ENCODE data around the gene ADAMTS13. TPM values are rescaled to one million over a fixed set of nuclear protein-coding genes. Genes with fewer than 3 reads are reported as not detected.

ADAMTS13 gene
- polyA plus RNA-seq, 1 donor from 2014 or later: 13.5 TPM

DNA sequence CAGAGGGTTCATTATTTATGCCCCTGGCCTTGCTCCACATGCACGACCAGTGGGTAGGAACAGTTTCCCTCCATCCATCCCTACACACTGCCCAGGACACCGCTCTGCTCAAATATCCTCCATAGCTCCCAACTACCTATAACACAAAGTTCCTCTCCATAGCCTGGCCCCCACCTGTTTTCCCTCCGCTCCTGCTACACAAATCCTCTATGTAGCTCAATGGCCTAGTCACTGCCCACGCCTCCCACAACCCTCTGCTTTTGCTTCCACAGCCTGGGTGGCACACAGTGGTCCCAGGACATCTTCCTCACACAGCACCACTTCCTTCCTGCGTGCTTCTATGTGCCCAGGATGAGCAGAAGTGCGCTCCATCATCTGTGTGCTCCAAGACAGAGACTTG is 24.8 kb upstream of the ADAMTS13 start:
- Histone ChIP-seq H3F3A (ENCODE audit: insufficient read depth, low read length, poor library complexity, severe bottlenecking) (no peaks in the 10 kb centered on the region), H4K20me1 (ENCODE audit: insufficient read depth) (no peaks in the 10 kb centered on the region), H3K4me2 (ENCODE audit: low read length) (no peak overlapping the region), H2AFZ (ENCODE audit: low read depth, low read length) (no peak overlapping the region), H3K36me3 (ENCODE audit: insufficient read depth, low read length) (no peaks in the 10 kb centered on the region), H3K9ac (ENCODE audit: low read length) (no peak overlapping the region), H3K9me2 (ENCODE audit: insufficient read depth, low read length) (no peaks in the 10 kb centered on the region), H3K9me3 (ENCODE audit: low read length) (no peaks in the 10 kb centered on the region), H3K27me3 (ENCODE audit: insufficient read depth, low read depth, low read length) (no peaks in the 10 kb centered on the region), H3K27ac (ENCODE audit: low read length) (no peak overlapping the region), H3K4me3 (ENCODE audit: low read length) (no peak overlapping the region), H3K79me2 (replicated peaks; ENCODE audit: insufficient read depth, low read length) (no peaks in the 10 kb centered on the region)
- TF ChIP-seq EZH2 (IDR thresholded peaks at IDR 0.05; ENCODE audit: borderline replicate concordance, insufficient read depth, low read length, poor library complexity, severe bottlenecking) (no peak), RAD21 (conservative IDR thresholded peaks at IDR 0.05) (no peak), TAF1 (IDR thresholded peaks at IDR 0.05; ENCODE audit: low read depth) (no peak), POLR2AphosphoS5 (IDR thresholded peaks at IDR 0.05) (no peak), EP300 (conservative IDR thresholded peaks at IDR 0.05; ENCODE audit: poor library complexity, severe bottlenecking) (no peak), MXI1 (conservative IDR thresholded peaks at IDR 0.05; ENCODE audit: poor library complexity, severe bottlenecking) (no peak), SMC3 (conservative IDR thresholded peaks at IDR 0.05; ENCODE audit: poor library complexity) (no peak)
- TF ChIP-seq, protein P1, sequence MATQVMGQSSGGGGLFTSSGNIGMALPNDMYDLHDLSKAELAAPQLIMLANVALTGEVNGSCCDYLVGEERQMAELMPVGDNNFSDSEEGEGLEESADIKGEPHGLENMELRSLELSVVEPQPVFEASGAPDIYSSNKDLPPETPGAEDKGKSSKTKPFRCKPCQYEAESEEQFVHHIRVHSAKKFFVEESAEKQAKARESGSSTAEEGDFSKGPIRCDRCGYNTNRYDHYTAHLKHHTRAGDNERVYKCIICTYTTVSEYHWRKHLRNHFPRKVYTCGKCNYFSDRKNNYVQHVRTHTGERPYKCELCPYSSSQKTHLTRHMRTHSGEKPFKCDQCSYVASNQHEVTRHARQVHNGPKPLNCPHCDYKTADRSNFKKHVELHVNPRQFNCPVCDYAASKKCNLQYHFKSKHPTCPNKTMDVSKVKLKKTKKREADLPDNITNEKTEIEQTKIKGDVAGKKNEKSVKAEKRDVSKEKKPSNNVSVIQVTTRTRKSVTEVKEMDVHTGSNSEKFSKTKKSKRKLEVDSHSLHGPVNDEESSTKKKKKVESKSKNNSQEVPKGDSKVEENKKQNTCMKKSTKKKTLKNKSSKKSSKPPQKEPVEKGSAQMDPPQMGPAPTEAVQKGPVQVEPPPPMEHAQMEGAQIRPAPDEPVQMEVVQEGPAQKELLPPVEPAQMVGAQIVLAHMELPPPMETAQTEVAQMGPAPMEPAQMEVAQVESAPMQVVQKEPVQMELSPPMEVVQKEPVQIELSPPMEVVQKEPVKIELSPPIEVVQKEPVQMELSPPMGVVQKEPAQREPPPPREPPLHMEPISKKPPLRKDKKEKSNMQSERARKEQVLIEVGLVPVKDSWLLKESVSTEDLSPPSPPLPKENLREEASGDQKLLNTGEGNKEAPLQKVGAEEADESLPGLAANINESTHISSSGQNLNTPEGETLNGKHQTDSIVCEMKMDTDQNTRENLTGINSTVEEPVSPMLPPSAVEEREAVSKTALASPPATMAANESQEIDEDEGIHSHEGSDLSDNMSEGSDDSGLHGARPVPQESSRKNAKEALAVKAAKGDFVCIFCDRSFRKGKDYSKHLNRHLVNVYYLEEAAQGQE (IDR thresholded peaks at IDR 0.05; ENCODE audit: borderline replicate concordance): no peak
- TF ChIP-seq, protein P2, sequence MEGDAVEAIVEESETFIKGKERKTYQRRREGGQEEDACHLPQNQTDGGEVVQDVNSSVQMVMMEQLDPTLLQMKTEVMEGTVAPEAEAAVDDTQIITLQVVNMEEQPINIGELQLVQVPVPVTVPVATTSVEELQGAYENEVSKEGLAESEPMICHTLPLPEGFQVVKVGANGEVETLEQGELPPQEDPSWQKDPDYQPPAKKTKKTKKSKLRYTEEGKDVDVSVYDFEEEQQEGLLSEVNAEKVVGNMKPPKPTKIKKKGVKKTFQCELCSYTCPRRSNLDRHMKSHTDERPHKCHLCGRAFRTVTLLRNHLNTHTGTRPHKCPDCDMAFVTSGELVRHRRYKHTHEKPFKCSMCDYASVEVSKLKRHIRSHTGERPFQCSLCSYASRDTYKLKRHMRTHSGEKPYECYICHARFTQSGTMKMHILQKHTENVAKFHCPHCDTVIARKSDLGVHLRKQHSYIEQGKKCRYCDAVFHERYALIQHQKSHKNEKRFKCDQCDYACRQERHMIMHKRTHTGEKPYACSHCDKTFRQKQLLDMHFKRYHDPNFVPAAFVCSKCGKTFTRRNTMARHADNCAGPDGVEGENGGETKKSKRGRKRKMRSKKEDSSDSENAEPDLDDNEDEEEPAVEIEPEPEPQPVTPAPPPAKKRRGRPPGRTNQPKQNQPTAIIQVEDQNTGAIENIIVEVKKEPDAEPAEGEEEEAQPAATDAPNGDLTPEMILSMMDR (IDR thresholded peaks at IDR 0.05; ENCODE audit: poor library complexity, severe bottlenecking): no peak

DNA sequence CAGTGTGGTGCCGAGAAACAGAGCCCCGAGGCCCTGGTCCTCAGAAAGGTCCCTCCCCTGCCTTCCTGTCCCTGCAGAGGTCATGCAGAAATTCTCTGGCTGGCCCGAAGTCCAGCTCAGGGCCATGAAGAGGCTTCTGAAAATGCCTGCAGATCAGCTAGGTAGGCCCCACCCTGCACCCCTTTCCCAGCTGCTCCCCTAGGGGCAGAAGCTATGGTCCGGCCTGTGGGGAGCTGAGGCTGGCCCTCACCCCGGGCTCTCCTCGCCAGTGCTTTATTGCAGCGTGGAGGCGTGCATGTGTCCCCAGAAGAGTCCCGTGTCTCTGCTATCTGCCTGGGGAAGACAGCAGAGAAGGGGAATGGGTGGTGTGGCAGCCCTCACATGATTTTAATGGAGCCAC is 24.3 kb upstream of the ADAMTS13 start:
- H3K9me3 ChIP-seq (ENCODE audit: low read length): no peaks in the 10 kb centered on the region
- no peak overlapping the region for H2AFZ ChIP-seq (ENCODE audit: low read depth, low read length)
- H4K20me1 ChIP-seq (ENCODE audit: insufficient read depth): no peaks in the 10 kb centered on the region
- no peaks in the 10 kb centered on the region for H3K9me2 ChIP-seq (ENCODE audit: insufficient read depth, low read length)
- H3K27me3 ChIP-seq (ENCODE audit: insufficient read depth, low read depth, low read length): no peaks in the 10 kb centered on the region
- H3K4me2 ChIP-seq (ENCODE audit: low read length): no peak overlapping the region
- H3K9ac ChIP-seq (ENCODE audit: low read length): no peak overlapping the region
- TF ChIP-seq EP300 (conservative IDR thresholded peaks at IDR 0.05; ENCODE audit: poor library complexity, severe bottlenecking) (no peak), SMC3 (conservative IDR thresholded peaks at IDR 0.05; ENCODE audit: poor library complexity) (no peak), TAF1 (IDR thresholded peaks at IDR 0.05; ENCODE audit: low read depth) (no peak), POLR2AphosphoS5 (IDR thresholded peaks at IDR 0.05) (no peak), EZH2 (IDR thresholded peaks at IDR 0.05; ENCODE audit: borderline replicate concordance, insufficient read depth, low read length, poor library complexity, severe bottlenecking) (no peak), RAD21 (conservative IDR thresholded peaks at IDR 0.05) (no peak), MXI1 (conservative IDR thresholded peaks at IDR 0.05; ENCODE audit: poor library complexity, severe bottlenecking) (no peak)
- TF ChIP-seq, protein P1 (IDR thresholded peaks at IDR 0.05; ENCODE audit: borderline replicate concordance): no peak
- TF ChIP-seq, protein P2 (IDR thresholded peaks at IDR 0.05; ENCODE audit: poor library complexity, severe bottlenecking): no peak
- no peak overlapping the region for H3K4me3 ChIP-seq (ENCODE audit: low read length)
- H3F3A ChIP-seq (ENCODE audit: insufficient read depth, low read length, poor library complexity, severe bottlenecking): no peaks in the 10 kb centered on the region
- H3K36me3 ChIP-seq (ENCODE audit: insufficient read depth, low read length): no peaks in the 10 kb centered on the region
- H3K27ac ChIP-seq (ENCODE audit: low read length): no peak overlapping the region
- H3K79me2 ChIP-seq (replicated peaks; ENCODE audit: insufficient read depth, low read length): no peaks in the 10 kb centered on the region
